Stimulated activated CD8-positive, alpha-beta memory T cell treated with anti-CD3 and anti-CD28 coated beads, Interleukin-15, amount 100 ng/mL, for 48 hours (primary cell): ENCODE results near the gene CACYBP.

ENCODE experiments used
- DNase-seq, 2 donors: peaks; one replicate each; pipeline ENCODE4 v3.0.0-alpha.2; 2020; ENCODE audit warnings: low read depth in 2 of 2

The CACYBP gene

GRCh38 chr1:174999936-175000696 is at the start of gene CACYBP:
Gene CACYBP, plus strand, starts transcription at chr1:174999947. Its CDS starts 234 bp downstream, at chr1:175000181.
- DNase-seq = peak in 1 of 2 donors; percentile 93

GRCh38 chr1:174953285-174954072 is 46.3 kb upstream of the CACYBP start:
- no peak for DNase-seq

GRCh38 chr1:174954073-174954460 is 45.7 kb upstream of the CACYBP start:
- no peak for DNase-seq

- no peak for DNase-seq
Observed at GRCh38 chr1:174954671-174955669, 44.8 kb upstream of the CACYBP start.

- DNase-seq = no peak
Observed at GRCh38 chr1:174956086-174956485, 43.7 kb upstream of the CACYBP start.

- DNase-seq = no peak
Observed at GRCh38 chr1:174956976-174957375, 42.8 kb upstream of the CACYBP start.

GRCh38 chr1:174957829-174958228 is 41.9 kb upstream of the CACYBP start:
- DNase-seq = no peak

GRCh38 chr1:174958396-174958795 is 41.4 kb upstream of the CACYBP start:
- no peak for DNase-seq

- DNase-seq = no peak
Observed at GRCh38 chr1:174960362-174960761, 39.4 kb upstream of the CACYBP start.

GRCh38 chr1:174963529-174964125 is 36.1 kb upstream of the CACYBP start:
- no peak for DNase-seq

GRCh38 chr1:174964261-174964971 is 35.3 kb upstream of the CACYBP start:
- no peak for DNase-seq

GRCh38 chr1:174964972-174965361 is 34.8 kb upstream of the CACYBP start:
- no peak for DNase-seq

GRCh38 chr1:174965362-174966007 is 34.3 kb upstream of the CACYBP start:
- DNase-seq = no peak

GRCh38 chr1:174966008-174966572 is 33.7 kb upstream of the CACYBP start:
- no peak for DNase-seq

- DNase-seq = no peak
Observed at GRCh38 chr1:174967845-174968705, 31.7 kb upstream of the CACYBP start.

GRCh38 chr1:174968750-174969244 is 30.9 kb upstream of the CACYBP start:
- DNase-seq = no peak

GRCh38 chr1:174969977-174970376 is 29.8 kb upstream of the CACYBP start:
- no peak for DNase-seq

- DNase-seq = no peak
Observed at GRCh38 chr1:174971466-174971865, 28.3 kb upstream of the CACYBP start.

- DNase-seq = no peak
Observed at GRCh38 chr1:174971902-174972301, 27.8 kb upstream of the CACYBP start.
